ELR (cell line): ENCODE data around the gene SYAP1.
"Not testable (repeated sequence)": the region's sequence is repeated elsewhere in the genome, so short reads cannot be mapped to it uniquely, and the experiment has no call there.

Experiments
- DNase-seq: peaks from one replicate; pipeline ENCODE4 v3.0.0-alpha.2; 2015; ENCODE audit warnings: low read depth

SYAP1 gene, protein sequence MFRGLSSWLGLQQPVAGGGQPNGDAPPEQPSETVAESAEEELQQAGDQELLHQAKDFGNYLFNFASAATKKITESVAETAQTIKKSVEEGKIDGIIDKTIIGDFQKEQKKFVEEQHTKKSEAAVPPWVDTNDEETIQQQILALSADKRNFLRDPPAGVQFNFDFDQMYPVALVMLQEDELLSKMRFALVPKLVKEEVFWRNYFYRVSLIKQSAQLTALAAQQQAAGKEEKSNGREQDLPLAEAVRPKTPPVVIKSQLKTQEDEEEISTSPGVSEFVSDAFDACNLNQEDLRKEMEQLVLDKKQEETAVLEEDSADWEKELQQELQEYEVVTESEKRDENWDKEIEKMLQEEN

GRCh38 chrX:16719334-16720084 lies at the start of gene SYAP1:
TSS of gene SYAP1 (plus strand) at chrX:16719612. CDS start at chrX:16719725, 113 bp downstream.
- DNase-seq, result peak; percentile 96

DNA sequence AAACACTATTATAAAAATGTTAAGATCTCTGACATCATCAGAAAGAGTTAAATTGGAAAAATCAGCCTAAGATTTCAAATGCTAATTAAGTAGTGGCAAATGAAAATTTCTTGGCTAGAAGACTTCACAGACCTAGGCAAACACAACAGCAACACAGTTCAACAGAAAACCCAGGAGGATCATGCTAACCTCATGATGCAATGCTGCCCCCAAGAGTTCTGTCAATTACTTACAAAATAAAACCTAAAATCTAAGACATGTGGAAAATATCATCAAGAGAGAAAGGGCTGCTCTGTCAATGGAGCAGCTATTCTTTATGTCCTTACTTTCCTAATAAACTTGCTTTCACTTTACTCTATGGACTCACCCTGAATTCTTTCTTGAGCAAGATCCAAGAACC lies 48.4 kb upstream of the SYAP1 start:
- peak; percentile 58 for DNase-seq

DNA sequence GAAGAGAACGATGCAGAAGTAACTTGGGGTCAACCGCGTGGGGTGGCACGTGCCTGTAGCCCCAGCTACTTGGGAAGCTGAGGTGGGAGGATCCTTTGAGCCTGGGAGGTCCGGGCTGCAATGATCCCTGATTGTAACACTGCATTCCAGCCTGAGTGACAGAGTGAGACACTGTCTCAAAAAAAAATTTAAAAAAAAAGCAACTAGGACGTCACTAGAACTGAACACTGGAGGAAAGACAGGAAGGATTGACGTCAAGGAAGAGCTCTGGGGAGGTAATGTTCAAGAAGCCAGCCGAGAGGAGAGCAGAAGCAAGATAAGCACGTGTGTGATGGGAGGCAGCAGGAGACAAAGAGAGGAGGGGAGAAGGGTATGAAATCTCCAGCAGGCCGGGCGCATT lies 40.7 kb upstream of the SYAP1 start:
- no peak for DNase-seq

- DNase-seq, result no peak
Observed at GRCh38 chrX:16683007-16683664, 36.3 kb upstream of the SYAP1 start.

DNA sequence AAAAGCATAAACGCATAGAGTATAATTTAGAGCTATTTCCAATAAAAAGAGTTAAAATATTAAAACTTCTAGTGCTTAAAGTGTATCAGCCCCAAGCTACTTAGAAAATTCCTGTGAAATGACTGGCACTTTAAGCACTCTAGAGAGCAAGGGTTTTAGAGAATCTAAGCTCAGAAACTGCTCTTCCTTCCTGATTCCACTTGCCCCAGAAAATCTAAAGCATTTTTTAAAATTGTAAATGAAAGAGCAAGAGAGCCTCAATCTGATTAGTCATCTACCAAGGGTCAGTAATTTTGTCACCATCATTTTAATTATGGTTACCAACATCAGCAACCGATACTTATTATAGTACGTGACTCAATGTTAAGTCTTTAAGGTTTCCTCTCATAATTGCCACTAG lies 31.9 kb upstream of the SYAP1 start:
- DNase-seq, result no peak

- DNase-seq, result peak; percentile 58
Observed at GRCh38 chrX:16695079-16695676, 24.2 kb upstream of the SYAP1 start.

DNA sequence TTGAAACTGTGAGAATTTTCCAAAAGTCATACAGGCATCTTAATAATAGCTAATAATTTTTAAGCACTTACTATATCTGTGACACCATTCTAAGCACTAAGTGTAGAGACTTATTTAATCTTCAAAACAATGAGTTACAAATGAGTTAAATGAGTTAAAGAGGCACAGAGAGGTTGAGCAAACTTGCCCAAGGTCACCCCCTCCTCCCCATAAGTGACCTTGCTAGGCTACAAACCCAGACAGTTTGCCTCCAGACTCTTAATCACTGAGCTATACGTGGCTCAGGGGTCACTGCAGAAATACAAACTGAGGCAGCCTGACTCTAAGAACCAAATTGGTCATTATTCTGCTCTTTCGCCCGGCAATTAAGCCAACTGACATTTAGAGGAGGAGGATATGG lies 22.5 kb upstream of the SYAP1 start:
- DNase-seq, result no peak

DNA sequence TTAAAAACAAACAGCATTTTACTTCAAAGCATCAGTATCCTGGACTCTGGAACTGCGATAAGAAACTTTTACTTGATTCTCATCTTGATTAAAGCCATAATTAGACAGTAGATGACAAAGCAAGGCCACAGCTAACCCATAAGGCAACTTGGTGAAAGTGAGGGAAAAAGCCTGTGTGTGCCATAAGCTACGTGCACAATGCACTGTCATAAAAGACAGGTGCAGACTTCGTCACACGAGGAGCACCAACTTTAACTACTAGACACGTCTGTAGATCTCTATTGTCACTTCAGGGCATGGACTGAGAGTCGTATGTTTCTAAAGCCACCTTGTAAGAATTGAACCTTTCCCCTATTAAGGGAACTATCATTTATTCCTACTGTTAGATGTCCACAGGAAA lies 20.0 kb upstream of the SYAP1 start:
- DNase-seq, result no peak

- peak; percentile 8 for DNase-seq
Observed at GRCh38 chrX:16700734-16701133, 18.7 kb upstream of the SYAP1 start.

DNA sequence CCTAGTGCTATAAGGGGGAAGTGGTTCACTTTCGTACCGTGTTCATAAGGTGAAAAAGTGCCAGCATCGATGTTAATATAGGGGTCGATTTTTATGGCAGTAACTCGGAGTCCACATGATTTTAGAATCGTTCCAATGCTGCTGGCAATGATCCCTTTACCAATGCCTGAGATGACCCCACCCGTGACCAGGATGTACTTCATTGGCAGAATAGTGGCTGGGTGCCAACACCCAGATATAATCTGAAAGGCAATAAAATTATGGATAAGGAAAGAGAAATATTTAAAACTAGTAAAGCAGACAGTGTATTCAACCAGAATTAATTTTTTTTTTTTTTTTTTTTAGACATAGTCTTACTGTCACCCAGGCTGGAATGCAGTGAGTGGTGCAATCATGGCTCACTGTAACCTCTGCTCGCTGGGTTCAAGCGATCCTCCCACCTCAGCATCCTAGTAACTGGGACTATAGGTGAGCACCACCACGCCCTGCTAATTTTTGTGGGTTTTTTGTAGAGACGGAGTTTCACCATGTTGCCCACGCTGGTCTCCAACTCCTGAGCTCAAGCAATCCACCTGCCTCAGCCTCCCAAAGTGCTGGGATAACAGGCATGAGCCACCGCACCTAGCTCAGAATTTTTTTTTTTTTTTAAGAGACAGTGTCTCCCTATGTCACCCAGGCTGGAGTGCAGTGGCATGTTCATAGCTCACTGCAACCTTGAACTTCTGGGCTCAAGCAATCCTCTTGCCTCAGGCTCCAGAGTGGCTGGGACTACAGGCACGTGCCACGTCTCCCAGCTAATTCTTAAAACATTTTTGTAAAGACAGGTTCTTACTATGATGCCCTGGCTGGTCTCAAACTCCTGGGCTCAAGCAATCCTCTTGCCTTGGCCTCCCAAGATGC lies 16.5 kb upstream of the SYAP1 start:
- no peak for DNase-seq

DNA sequence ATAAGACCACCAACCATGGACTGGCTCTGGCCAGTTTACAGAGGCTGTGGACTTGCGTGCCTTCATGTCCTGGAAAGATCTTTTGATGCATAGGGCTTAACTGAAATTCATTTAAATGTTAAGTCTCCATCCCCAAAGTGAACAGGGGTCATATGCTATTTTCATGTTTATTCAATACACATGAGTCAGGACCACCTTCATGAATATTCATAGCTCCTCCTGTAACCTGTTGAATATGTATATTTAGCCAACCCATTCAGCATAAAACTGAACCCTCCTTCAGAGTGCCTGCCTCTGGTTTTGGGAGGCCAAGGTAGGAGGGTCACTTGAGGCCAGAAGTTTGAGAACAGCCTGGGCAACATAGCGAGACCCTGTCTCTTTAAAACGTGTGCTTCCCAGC lies 14.0 kb upstream of the SYAP1 start:
- DNase-seq, result no peak

- DNase-seq, result no peak
Observed at GRCh38 chrX:16708016-16708415, 11.4 kb upstream of the SYAP1 start.

- no peak for DNase-seq
Observed at GRCh38 chrX:16711219-16711811, 8.1 kb upstream of the SYAP1 start.

DNA sequence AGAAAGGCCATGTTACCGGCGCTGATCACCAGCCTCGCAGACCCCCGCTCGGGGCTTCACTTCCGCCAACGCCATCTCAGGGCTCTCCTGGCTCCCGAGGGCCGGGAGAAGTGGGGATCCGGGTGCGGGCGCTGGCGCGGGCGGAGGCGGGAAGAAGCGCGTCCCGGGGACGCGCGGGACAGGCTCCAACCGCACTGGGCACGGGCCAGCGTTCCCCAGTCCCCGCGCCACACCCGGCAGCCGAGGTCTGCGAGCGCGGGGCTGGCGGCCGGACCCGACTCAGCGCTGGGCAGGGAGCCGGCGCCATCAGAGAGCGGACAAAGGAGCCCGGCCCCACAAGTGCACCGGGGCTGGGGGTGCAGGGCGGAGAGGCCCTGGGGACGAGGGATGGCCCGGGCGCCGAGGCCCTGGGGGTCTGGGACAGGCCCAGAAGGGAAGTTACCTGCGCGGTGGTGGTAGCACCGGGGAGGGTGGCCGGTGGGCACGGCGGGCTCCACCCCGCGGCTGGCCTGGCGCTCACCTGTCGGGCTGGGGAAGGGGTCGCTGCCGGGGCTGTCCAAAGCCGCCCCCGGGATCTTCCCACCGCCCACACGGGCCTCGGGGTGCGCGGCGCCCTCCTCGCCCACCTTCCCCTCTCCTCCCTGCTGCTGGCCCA lies 7.4 kb upstream of the SYAP1 start:
- peak; percentile 18 for DNase-seq

GRCh38 chrX:16712548-16713155 lies 6.8 kb upstream of the SYAP1 start, which contains the start of gene CTPS2:
TSS of gene CTPS2 (minus strand) at chrX:16712669. CDS start at chrX:16702902, 9,767 bp downstream.
- peak; percentile 68 for DNase-seq

DNA sequence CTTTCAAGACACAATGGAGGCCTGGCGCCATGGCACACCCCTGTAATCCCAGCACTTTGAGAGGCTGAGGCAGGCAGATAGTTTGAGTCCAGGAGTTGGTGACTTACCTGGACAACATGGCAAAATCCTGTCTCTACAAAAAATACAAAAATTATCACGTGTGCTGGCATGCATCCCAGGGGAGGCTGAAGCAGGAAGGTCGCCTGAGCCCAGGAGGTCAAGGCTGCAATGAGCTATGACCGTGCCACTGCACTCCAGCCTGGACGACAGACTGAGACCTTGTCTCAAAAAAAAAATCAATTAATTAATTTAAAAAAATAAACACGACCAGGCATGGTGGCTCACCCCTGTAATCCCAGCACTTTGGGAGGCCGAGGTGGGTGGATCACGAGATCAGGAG lies 4.9 kb upstream of the SYAP1 start:
- no peak for DNase-seq

DNA sequence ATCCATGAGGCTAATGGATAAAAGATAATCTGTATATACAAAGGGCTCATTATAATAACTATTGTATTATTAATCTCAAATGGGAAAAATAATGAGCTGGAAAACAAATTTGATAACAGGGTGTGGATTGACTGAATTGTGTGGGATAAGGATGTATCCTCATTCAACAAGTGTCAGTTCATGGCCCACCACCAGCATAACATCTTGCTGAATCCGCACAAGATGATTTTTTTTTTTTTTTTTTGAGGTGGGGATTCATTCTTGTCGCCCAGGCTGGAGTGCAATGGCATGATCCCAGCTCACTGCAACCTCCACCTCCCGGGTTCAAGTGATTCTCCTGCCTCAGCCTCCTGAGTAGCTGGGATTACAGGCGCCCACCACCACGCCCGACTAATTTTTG lies 3.8 kb upstream of the SYAP1 start:
- not testable (repeated sequence) for DNase-seq

- DNase-seq, result not testable (repeated sequence)
Observed at GRCh38 chrX:16716451-16716850, 3.0 kb upstream of the SYAP1 start.

DNA sequence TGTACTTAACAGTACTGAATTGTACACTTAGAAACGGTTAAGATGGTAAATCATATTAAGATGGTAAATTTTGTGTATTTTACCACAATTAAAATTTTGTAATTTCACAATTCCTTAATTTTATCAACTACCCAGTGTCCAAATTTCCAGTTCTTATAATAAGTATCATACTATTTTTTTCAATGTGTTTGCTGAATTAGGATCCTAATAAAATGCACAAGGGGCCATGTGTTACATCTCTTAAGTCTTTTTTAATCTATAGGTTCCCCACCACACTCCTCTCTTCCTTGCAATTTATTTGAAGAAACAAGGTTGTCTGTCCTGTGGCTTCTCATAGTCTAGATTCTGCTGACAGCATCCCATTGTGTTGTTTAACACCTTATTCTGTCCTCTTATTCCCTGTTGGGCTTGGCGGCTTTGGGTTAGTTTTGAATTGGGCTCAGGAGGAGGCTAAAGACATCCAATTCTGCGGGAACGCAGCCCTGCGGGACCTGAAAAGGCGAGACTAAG lies 533 bp upstream of the SYAP1 start:
- DNase-seq, result no peak

DNA sequence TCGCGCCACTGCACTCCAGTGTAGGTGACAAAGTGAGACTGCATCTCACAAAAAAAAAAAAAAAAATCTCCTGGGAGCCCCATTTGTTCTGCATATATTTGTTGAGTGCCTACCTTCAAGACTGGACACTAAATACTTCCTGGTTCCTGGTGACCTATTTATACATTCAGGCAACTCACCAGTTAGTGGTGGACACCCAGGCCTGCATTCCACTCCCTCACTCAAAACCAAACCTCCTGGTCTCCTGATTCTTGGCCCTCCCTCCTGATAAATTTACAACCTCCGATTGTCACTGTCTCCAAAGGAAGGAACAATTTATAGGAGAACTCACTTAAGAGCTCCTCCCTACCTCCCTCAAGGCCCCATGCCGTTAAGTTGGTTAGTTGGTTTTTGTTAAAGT lies 3.1 kb downstream of the SYAP1 start:
- DNase-seq, result no peak
